Stimulated activated CD8-positive, alpha-beta memory T cell treated with anti-CD3 and anti-CD28 coated beads, Interleukin-12 subunit alpha, Interleukin-12 subunit beta, amount 100 ng/mL, for 24 hours (primary cell): ENCODE data around the gene NDUFV3.
"Not testable (repeated sequence)": the region's sequence is repeated elsewhere in the genome, so short reads cannot be mapped to it uniquely, and the experiment has no call there.

Source experiments
- DNase-seq: peaks from one replicate; pipeline ENCODE4 v3.0.0-alpha.2; 2020; ENCODE audit errors: extremely low read depth

The NDUFV3 gene

GRCh38 chr21:42892582-42892930 lies 553 bp upstream of the NDUFV3 start:
- peak; percentile 1 for DNase-seq

- DNase-seq: no peak
These were observed 7.3 kb downstream of the NDUFV3 start for GRCh38 chr21:42900446-42900845.

DNA sequence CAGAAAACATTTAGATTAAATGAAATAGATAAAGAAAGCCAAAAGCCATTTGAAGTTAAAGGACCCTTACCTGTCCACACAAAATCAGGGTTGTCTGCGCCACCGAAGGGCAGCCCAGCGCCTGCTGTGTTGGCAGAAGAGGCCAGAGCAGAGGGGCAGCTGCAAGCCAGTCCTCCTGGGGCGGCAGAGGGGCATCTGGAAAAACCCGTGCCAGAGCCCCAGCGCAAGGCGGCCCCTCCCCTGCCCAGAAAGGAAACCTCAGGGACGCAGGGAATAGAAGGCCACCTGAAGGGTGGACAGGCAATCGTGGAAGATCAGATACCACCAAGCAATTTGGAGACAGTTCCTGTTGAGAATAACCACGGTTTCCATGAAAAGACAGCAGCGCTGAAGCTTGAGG lies 10.7 kb downstream of the NDUFV3 start:
- DNase-seq: no peak

DNA sequence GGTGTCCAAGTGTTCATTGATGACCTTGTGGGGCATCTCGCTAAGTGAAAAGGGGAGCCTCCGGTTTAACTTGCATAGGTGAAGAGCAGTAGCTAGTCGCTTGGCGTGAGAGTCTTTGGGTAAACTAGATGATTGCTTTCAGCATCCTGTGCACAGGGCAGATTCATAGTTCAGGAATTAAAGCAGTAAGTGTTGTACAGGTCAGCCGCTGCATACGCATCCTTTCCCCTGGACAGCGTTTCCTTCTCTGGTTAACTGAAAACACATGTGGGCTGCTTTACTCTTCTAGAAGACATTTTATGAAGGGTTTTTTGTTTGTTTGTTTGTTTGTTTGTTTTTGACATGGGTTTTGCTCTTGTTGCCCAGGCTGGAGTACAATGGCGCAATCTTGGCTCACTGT lies 12.1 kb downstream of the NDUFV3 start:
- no peak for DNase-seq

GRCh38 chr21:42906233-42906632 lies 13.1 kb downstream of the NDUFV3 start:
- DNase-seq: no peak

DNA sequence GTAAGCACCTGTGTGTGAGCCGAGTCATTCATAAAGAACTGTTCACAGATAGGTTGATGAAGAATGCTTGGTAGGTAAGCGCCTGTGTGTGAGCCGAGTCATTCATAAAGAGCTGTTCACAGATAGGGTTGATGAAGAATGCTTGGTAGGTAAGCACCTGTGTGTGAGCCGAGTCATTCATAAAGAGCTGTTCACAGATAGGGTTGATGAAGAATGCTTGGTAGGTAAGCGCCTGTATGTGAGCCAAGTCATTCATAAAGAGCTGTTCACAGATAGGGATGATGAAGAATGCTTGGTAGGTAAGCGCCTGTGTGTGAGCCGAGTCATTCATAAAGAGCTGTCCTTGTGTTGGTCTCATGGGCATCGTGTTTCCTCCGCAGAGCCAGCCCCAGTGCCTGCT lies 15.4 kb downstream of the NDUFV3 start:
- not testable (repeated sequence) for DNase-seq

DNA sequence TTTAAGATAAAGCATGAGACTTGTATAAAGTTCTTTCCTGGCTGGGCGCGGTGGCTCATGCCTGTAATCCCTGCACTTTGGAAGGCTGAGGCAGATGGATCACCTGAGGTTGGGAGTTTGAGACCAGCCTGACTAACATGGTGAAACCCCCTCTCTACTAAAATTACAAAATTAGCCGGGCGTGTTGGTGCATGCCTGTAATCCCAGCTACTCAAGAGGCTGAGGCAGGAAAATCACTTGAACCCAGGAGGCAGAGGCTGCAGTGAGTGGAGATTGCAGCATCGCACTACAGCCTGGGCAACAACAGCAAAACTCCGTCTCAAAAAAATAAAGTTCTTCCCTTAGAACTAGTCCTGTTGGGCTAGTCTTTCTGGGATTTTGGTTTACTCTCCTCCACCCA lies 18.8 kb downstream of the NDUFV3 start:
- DNase-seq: not testable (repeated sequence)

- DNase-seq: no peak
These were observed 20.4 kb downstream of the NDUFV3 start for GRCh38 chr21:42913476-42913875.

DNA sequence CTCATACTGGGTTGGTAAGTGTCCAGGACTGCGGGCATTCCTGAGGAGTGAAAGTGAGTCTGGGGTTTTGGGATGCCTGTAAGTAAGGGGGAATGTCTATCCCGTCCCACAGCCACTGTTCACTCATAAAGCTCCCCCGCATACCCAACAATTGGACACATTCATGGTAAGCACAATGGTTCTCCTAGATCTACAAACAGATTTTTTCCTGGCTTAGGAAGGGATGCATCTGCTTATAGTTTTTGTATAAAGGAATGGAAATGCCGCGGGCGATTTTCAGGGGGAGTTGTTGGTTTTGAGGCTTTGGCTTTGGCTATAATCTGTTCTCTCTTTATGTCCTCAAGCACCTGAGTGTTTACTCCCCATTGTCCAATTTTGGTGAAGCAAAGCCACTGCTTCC lies 25.2 kb downstream of the NDUFV3 start:
- DNase-seq: no peak

- no peak for DNase-seq
These were observed 28.8 kb downstream of the NDUFV3 start for GRCh38 chr21:42921927-42922326.

DNA sequence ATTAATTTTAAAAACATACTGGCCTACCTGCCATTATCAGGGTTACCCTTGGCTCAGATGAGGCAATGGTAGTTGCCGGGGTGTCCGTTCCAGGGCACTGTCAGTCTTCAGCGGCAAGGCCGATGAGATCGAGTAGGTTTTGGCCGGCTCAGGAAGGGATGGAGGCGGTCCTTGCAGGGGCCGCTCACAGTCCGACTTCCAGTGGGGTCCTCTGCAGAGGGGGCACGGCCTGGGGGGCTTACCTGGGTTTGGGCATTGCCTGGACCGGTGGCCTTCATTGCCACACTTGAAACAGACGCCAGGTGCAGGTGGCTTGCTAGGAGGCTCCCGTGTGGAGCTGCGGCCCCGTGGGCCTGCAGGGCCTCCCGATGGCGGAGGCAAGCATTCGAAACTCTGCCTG lies 29.8 kb downstream of the NDUFV3 start:
- DNase-seq: no peak

- peak; percentile 28 for DNase-seq
These were observed 30.7 kb downstream of the NDUFV3 start for GRCh38 chr21:42923553-42924432.

DNA sequence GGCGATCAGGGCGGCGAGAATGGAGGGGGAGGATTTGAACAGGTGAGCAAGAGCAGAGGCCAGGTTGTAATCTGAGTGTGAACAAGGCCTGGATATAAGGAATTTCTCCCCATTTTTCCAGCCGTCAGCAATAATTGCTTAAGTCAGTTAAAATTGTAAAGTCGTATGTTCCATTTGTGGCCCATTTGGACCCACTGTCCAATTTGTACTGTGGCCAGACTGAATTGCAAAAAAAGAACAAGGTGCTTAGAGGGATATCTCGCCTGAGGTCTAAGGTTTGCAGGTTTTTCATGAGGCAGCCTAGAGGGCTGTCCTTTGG lies 31.3 kb downstream of the NDUFV3 start:
- no peak for DNase-seq

- DNase-seq: no peak
These were observed 32.2 kb downstream of the NDUFV3 start, which contains the start of gene ERVH48-1 for GRCh38 chr21:42925114-42925926. TSS of gene ERVH48-1 (minus strand) at chr21:42925630. CDS start at chr21:42919006, 6,624 bp downstream.

GRCh38 chr21:42927474-42928200 lies 34.5 kb downstream of the NDUFV3 start:
- DNase-seq: not testable (repeated sequence)

DNA sequence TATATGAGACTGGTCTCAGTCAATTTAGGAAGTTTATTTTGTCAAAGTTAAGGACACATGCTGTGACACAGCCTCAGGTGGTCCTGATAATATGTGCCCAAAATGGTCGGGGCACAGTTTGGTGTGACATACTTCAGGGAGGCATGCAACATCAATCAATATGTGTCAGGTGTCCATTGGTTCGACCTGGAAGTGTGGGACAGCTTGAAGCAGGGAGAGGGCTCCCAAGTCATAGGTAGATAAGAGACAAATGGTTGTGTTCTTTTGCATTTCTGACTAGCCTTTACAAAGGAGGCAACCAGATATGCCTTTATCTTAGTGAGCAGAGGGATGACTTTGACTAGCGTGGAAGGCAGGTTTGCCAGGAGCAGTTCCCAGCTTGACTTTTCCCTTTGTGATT lies 36.9 kb downstream of the NDUFV3 start:
- DNase-seq: no peak

- no peak for DNase-seq
These were observed 38.6 kb downstream of the NDUFV3 start for GRCh38 chr21:42931560-42932235.

GRCh38 chr21:42932378-42933136 lies 39.4 kb downstream of the NDUFV3 start:
- not testable (repeated sequence) for DNase-seq

DNA sequence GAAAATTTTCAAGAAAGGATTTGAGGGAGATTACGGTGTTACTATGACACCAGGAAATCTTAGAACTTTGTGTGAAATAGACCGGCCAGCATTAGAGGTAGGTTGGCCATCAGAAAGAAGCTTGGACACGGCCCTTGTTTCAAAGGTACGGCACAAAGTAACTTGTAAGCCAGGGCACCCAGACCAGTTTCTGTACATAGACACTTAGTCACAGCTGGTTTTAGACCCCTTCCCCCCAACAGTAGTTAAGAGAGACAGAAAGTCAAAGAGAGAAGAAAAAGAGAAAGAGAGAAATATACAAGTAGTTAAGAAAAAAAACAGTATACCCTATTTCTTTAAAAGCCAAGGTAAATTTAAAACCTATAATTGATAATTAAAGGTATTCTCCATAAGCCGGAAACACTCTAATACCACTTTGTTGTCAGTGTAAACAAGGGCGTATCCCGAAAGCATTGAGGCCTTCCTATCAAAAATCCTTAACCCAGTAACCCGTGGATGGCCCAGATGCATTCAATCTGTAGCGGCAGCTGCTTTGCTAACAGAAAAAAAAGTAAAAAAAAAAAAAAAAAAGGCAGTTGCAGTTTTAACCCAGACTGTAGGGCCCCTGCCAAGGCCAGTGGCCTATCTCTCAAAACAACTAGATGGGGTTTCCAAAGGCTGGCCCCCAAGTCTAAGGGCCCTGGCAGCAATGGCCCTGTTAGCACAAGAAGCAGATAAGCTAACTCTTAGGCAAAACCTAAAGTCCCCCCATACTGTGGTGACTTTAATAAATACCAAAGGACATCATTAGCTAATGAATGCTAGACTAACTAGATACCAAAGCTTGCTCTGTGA lies 40.2 kb downstream of the NDUFV3 start:
- not testable (repeated sequence) for DNase-seq

DNA sequence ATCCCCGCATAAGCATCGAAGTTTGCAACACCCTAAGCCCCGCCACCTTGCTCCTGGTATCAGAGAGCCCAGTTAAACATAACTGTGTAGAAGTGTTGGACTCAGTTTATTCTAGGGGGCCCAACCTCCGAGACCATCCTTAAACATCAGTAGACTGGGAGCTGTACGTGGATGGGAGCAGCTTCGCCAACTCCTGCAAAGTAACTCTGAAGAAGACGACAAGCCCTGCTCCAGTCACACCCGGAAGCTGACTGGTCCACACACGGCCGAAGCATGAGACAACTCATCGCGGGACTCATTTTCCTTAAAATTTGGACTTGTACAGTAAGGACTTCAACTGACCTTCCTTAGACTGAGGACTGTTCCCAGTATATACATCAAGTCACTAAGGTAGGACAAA lies 40.9 kb downstream of the NDUFV3 start:
- DNase-seq: not testable (repeated sequence)
